GM18873 (cell line): Measurements from ENCODE around the gene SUCLG2.
"Not testable (repeated sequence)": the region's sequence is repeated elsewhere in the genome, so short reads cannot be mapped to it uniquely, and the experiment has no call there.

Experiments
- ATAC-seq: cut with Tn5 transposase; IDR thresholded peaks from one replicate; pipeline ENCODE4 v1.9.1; 2021; ENCODE audit warnings: mild to moderate bottlenecking, moderate library complexity, moderate number of reproducible peaks; ENCODE audit not compliant: unreplicated experiment, low FRiP score

Gene SUCLG2

GRCh38 chr3:67616046-67616445 lies 38.4 kb downstream of the SUCLG2 start:
- ATAC-seq, result no peak

- ATAC-seq, result no peak
These were observed 40.2 kb downstream of the SUCLG2 start for GRCh38 chr3:67614195-67614594.

- ATAC-seq, result no peak
These were observed 44.0 kb downstream of the SUCLG2 start for GRCh38 chr3:67610458-67610857.

GRCh38 chr3:67609709-67610108 lies 44.7 kb downstream of the SUCLG2 start:
- ATAC-seq, result no peak

- ATAC-seq, result no peak
These were observed 46.4 kb downstream of the SUCLG2 start for GRCh38 chr3:67608034-67608433.

- ATAC-seq, result no peak
These were observed 49.0 kb downstream of the SUCLG2 start for GRCh38 chr3:67605377-67605776.

GRCh38 chr3:67602816-67603215 lies 51.6 kb downstream of the SUCLG2 start:
- ATAC-seq, result no peak

GRCh38 chr3:67601919-67602608 lies 52.3 kb downstream of the SUCLG2 start:
- no peak for ATAC-seq

GRCh38 chr3:67601385-67601784 lies 53.0 kb downstream of the SUCLG2 start:
- ATAC-seq, result no peak

- no peak for ATAC-seq
These were observed 54.6 kb downstream of the SUCLG2 start for GRCh38 chr3:67599821-67600220.

GRCh38 chr3:67598814-67599556 lies 55.4 kb downstream of the SUCLG2 start:
- ATAC-seq, result no peak

GRCh38 chr3:67595424-67595823 lies 59.0 kb downstream of the SUCLG2 start:
- no peak for ATAC-seq

- ATAC-seq, result no peak
These were observed 60.6 kb downstream of the SUCLG2 start for GRCh38 chr3:67593761-67594234.

- no peak for ATAC-seq
These were observed 62.4 kb downstream of the SUCLG2 start for GRCh38 chr3:67592057-67592456.

- no peak for ATAC-seq
These were observed 66.6 kb downstream of the SUCLG2 start for GRCh38 chr3:67587811-67588210.

GRCh38 chr3:67587301-67587700 lies 67.1 kb downstream of the SUCLG2 start:
- ATAC-seq, result no peak

GRCh38 chr3:67584608-67585007 lies 69.8 kb downstream of the SUCLG2 start:
- ATAC-seq, result not testable (repeated sequence)

- ATAC-seq, result no peak
These were observed 73.9 kb downstream of the SUCLG2 start for GRCh38 chr3:67580430-67581000.

- no peak for ATAC-seq
These were observed 76.0 kb downstream of the SUCLG2 start for GRCh38 chr3:67578416-67578815.

GRCh38 chr3:67576441-67576840 lies 78.0 kb downstream of the SUCLG2 start:
- no peak for ATAC-seq

GRCh38 chr3:67569324-67569723 lies 85.1 kb downstream of the SUCLG2 start:
- no peak for ATAC-seq

GRCh38 chr3:67567893-67568292 lies 86.5 kb downstream of the SUCLG2 start:
- no peak for ATAC-seq
